ENCODE data around the gene PSIP1.
"Not testable (repeated sequence)": the region's sequence is repeated elsewhere in the genome, so short reads cannot be mapped to it uniquely, and the experiment has no call there.

Gene PSIP1

DNA sequence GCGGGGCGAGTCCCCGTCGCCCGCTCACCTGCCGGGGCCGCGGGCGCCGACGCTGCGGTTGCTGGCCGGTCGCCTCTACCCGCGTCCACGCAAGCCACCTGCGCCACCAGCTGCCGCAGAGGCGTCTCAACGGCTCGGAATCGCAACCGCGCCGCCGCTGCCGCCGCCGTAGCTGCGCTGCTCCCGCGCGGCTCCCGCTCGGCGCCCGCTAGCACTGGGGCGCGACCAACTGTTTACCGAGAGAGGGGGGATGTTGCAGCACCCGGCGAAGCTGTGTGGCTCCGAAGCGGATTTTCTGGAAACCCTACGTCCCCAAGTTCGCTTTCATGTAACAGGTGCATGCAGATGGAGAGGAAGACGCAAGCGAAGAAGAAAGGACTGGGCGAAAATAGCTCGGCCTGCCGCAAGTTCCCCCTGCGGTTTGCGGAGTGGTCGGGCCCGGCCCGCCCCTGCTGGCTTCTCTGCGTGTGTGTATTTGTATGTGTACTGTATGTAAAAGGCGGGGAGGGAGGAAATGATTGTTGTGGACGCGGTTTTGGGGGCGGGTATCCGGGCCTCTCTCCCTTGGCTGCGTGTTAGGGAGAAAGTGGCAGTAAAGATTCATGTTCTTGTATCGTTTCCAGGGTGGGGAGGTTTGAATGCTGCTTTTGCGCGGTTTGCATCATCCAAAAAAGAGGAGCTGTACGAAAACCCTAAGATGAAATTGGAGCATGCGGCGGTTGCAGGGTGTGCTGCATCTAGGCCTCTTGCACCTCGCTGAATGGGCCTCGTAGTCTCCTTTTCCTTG, at the start of gene PSIP1:
TSS of gene PSIP1 (minus strand) at position 182 of the 787 bp plus-strand sequence. CDS start 782 bp downstream, outside the sequence.
- peak; percentile 61 for DNase-seq (ENCODE audit: low read depth, low spot score)

DNA sequence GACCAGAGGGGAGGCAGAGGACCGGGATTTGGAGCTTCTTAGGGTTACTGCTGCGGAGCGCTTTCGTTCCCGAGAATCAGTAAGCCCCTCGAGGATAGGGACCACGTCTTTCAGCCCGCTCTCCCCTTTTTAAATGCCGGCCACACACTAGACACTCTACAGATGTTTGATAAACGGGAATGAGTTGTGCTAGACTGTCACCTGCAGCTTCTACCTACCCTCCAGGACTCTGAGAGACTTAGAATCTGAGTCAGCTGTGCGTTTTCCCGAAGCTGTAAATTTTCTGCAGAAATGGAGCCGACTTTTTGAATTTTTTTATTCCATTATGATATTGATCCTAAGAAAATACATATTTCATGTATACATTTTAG, 42.7 kb upstream of the PSIP1 start:
- no peak for DNase-seq (ENCODE audit: low read depth, low spot score)

DNA sequence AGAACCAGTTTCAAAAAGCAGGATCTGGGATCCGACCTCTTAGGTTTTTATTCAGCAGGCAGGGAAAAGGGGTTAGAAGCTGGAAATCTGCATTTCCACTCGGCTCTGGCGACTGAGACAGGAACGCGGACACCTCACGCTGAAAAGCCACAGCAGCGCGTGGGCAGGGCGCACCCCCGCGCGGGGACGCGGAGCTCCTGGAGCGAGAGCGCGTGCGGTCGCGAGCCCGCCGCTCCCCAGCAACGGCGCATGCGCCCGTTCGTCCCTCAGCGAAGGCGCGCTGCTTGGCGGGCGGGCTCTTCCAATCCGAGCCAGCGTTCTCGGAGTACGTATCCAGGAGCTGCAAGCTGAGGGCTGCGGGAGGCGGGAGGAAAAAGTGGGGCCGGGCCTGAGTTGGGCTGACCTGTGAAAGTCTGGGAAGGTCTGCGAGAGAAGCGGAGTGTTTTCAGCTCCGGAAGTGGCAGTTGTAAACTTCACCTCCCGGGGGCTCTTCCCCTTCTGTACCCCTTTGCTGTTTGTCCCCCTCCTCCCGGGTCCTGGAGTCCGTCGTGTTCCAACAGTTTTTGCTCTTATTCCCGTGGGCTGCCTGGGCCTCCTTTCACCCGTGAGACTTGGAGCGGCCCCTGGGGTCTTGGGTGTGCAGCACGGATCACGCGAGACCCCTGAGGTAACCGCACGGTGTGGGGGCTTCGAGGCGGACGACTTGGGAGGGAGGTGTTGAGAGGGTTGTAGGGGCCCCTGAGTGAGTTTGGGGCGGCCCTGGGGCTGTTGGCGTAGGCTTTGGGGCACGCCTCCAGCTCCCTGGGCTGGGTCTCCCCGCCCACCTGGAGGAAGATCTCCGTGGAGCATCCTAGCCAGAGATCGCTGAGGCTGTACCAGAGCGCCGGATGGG, 42.1 kb upstream of the PSIP1 start, which contains the start of gene CCDC171:
TSS of gene CCDC171 (plus strand) at position 408 of the 892 bp plus-strand sequence. CDS start 11,046 bp downstream, outside the sequence.
- peak; percentile 86 for DNase-seq (ENCODE audit: low read depth, low spot score)

DNA sequence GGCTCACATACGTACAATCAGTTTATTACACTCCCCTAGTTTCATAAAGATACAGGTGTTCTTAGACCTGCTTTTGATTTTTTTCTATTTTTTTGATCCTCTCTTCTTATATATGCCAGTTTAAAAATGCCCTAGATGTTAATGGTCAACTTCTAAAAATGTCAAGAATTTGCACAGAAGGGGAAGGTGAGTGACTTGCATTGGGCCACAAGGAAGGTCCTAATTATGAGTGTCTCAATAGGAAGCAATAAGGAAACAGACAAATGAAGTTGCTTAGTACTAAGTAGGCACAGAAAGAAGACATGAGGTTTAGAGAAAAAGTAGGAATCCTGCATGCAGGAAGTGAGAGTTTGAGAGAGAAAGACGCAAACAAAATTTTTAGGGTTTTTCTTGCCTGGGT, 38.8 kb upstream of the PSIP1 start:
- no peak for DNase-seq (ENCODE audit: low read depth, low spot score)

DNA sequence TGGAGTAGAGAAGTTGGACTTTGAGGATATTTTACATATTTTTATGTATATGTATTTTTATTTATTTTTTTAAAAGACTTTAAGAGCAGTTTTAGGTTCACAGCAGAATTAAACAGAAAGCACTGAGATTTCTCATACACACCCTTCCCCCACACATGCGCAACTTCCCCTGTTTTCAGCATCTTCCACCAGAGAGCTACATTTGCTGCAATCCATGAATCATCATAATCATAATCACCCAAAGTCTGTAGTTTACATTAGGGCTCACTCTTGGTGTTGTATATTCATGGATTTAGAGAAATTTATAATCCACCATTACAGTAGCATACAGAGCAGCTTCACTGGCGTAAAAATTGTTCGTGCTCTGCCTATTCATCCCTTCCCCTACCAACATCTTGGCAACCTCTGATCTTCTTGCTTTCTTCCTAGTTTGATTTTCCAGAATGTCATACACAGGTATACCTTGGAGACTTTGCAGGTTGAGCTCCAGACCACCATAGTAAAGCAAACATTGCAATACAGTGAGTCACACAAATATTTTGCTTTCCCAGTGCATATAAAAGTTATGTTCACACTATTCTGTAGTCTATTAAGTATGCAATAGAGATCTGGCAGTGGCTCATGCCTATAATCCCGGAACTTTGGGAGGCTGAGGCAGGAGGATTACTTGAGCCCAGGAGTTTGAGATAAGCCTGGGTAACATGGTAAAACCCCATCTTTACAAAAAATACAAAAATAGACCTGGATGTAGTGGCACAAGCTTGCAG, 32.5 kb upstream of the PSIP1 start:
- no peak for DNase-seq (ENCODE audit: low read depth, low spot score)

DNA sequence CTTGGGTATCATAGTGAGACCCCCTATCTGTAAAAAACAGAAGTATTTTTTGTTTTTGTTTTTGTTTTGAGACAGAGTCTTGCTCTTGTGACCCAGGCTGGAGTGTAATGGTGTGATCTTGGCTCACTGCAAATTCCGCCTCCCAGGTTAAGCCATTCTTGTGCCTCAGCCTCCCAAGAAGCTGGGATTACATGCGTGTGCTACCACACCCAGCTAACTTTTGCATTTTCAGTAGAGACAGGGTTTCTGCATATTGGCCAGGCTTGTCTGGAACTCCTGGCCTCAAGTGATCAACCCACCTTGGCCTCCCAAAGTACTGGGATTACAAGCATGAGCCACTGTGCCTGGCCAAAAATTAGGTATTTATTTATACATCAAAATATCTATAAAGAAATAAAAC, 31.9 kb upstream of the PSIP1 start:
- no peak for DNase-seq (ENCODE audit: low read depth, low spot score)

DNA sequence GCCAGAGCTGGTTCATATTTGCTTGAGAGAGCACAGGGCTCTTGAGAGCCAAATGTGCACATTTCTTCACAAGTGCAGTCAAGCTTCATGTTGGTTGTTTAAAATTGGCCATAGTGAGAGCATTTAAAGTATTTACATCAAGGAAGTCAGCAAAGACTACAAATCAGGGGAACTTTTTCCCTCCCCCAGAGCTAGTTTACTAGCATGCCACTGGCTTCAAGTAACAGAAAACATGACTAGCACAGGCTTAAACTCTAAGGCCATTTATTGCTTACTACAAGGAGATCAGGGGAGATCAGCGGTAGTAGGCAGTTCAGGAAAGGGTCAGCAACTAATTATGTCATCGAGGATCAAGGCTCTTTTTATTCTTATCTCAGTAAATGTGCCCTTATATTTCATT, 31.1 kb upstream of the PSIP1 start:
- no peak for DNase-seq (ENCODE audit: low read depth, low spot score)

DNA sequence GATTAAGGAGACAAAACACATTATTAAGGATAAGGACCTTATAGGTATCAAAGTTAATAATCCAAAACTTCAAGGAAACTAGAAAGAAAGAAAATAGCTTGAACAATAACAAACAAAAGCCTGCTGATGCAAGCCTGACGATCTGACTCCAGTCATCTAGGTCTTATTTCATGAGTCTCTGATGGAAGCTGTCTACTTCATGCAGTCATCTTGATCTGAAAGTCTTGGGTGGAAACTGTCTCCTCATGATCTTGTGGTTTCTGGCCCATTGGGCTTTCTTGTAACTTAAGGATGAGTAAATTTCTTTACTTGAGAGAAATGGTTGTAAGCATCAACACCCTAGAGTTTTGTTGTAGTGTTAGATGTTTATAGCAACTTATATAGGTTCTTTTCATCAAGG, 20.6 kb upstream of the PSIP1 start:
- no peak for DNase-seq (ENCODE audit: low read depth, low spot score)

DNA sequence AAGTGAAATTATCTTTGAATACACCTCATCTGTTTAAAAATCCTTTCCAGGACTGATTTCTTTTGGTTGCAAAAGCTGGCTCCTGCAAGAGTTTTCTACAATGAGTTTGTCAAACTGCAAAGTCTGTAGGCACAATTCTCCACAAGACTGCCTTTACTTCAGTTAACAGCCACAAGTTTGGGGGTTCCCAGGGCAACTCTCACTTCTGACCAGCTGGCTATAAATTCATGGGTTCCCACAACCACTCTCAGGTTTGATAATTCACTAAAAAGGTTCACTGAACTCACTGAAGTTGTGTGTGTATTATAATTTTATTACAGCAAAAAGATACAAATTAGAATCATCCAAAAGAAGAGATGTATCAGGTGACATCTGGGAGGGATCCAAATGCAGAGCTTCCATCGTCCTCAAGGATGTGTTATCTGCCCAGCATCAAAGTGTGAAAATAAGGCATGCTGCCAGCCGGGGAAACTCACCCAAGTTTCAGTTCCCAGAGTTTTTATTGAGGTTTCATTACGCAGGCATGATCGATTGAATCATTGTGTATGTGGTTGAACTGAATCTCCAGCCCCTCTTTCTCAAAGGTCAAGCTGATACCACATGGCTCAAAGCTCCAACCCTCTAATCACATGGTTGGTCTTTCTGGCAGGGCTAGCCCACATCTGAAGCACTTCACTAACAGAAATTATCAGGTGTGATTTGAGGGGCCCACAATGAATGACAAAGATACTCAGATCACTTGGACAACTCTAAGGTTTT, 19.0 kb upstream of the PSIP1 start:
- no peak for DNase-seq (ENCODE audit: low read depth, low spot score)

DNA sequence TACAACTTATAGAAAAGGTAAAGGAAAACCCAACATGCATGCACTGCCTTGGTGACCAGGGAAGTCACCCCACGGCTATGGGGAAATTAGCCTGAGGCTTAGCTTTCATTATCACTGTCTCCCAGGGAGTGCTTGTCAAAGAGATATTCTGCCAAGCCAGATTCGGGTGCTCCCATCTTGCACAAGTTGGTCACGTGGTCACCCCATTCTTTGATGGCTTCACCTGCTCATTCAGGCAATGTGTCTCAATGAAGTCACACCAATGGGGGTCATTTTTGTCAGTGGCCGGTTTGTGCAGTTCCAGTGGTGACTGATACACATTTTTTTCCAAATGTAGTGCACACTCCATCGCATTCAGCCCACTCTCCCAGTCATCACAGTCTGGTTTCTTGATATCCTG, 16.3 kb upstream of the PSIP1 start:
- DNase-seq (ENCODE audit: low read depth, low spot score): not testable (repeated sequence)

DNA sequence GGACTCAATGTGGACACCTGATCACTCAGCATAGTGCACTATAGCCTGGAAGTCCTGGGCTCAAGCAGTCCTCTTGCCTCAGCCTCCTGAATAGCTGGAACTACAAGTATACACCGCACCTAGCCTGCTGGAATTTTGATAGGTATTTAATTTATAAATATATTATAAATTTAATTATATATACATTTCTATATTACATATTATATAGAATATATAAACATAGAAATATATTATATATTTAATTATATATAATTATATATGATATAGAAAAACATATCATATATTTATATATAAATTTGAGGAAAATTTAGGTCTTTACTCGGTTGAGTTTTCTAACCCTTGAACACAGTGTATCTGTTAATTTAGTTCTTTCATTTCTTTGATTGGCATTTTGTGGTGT, 15.2 kb upstream of the PSIP1 start:
- no peak for DNase-seq (ENCODE audit: low read depth, low spot score)

DNA sequence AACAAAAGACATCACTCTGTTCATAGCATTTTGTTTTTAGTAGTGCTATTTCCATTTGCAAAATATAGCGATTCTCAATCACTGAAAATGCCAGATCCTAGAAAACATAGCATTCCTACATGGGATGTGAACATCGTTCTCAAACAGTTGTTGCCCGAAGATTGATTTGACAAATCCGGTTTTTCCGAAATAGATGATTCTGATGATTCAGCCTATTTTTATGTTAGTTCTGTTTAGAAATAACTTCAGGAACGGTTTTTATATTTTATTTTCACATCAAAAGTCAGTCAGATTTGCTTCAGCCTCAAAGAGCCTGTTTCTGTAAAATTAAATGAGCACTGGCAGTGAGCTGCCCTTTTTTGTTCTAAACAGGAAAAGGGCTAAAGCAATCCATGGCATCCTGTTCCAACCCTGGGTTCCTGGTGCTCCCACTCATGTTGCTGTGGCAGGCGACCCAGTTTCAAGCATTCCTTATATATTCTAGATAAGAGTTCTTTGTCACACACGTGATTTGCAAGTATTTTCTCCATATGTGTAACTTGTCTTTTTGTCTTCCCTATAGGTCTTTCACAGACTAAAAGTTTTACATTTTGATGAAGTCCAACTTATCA, 14.2 kb upstream of the PSIP1 start:
- no peak for DNase-seq (ENCODE audit: low read depth, low spot score)

DNA sequence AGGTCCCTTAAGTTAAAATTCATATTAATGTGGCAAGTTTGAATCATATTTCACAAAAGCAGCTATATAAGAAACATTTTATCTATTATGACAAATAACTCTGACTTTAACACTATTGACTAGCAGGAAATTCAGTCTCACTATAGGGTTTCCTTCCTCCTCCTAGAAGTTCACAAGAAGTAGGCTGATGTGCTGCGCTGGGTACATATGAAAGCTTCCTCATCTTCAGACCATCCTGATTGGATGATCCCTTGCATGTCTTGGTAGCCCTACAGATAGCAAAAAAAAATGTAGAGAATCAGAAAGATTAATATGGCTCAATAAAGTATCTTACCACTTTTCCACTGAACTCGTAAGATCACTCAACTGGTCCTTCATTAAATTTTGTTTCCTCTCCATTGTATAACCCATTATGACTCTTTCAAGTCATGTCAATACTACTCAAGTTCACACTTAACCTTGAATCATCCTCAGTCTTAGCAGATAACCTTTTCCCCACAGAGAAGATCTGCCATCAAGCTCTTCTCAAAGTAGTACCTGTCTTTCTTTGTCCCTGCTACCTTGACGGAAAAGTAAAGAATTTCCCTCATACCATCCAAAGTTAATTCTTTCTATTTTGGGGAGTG, 11.5 kb upstream of the PSIP1 start:
- DNase-seq (ENCODE audit: low read depth, low spot score): no peak

DNA sequence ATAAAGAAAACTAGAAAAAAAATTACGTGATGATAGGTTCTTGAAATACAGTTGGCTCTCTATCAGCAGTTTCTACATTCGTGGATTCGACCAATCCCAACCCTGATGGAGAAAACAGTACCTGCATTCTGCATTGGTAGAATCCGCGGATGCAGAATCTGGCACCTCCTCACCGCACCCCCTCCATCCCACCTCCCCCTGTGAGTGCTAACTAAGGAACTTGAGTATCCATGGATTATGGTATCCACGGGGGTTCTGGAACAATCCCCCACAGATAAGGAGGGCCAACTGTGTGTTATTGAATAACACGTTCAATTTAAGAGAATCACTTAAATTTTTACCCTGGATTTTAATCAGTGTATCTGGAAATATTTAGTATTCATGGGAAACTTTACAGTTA, 10.5 kb upstream of the PSIP1 start:
- no peak for DNase-seq (ENCODE audit: low read depth, low spot score)

DNA sequence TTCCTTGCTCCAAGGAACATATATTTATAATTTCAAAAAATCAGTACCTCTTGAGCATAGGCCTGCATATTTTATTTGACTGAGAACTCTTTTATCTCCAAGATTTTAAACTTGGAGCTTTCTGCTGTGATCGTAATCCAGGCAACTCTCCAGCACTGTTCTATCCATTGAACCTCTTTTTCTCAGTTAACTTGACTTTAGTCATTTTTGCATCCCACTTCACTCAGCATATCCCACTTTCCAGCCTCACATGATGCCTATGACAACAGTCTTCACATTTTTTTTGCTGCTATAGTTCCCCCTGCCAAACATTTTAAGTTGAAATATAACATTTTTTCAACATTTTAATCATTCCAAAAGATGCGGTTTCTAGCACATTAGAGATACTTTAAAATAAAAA, 9.1 kb upstream of the PSIP1 start:
- no peak for DNase-seq (ENCODE audit: low read depth, low spot score)

DNA sequence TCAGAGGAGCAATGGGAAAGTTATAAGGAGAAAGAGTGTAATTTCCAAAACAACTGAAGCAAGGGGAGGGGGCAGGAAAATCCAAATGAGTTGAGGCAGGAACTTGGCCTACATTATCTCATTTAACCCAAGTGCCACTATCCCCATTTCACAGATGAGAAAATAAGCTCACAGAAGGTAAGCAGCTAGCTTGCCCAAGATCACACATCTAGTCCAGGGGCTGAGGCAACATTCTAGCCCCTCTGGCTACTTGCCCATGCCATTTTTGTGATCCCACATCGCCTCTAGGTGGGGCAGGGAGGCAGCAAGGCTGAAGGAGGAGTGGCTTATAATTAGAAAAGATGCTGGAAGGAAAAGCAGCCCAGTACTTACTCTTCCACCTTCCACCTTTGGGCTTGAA, 2.6 kb upstream of the PSIP1 start:
- DNase-seq (ENCODE audit: low read depth, low spot score): no peak

DNA sequence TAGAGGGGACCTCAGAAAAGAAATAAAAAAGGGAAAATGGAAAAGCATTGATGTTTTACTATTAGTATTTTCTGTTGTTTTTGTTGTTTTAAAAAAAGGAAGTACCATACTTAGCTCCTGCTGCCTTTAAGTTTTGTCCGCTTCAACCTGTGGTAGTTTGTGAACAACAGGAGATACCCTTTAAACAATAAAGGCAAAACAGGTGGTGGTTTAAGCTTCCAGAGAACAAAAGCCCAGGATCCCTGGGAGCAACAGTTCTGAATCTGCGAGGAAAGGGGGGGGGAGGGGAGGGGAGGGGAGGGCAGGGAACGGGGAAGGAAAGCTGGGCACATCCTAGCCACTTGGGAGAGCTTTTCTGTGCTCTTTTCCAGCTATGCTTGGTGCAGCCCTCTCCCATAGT, 2.1 kb upstream of the PSIP1 start:
- DNase-seq (ENCODE audit: low read depth, low spot score): peak; percentile 80

DNA sequence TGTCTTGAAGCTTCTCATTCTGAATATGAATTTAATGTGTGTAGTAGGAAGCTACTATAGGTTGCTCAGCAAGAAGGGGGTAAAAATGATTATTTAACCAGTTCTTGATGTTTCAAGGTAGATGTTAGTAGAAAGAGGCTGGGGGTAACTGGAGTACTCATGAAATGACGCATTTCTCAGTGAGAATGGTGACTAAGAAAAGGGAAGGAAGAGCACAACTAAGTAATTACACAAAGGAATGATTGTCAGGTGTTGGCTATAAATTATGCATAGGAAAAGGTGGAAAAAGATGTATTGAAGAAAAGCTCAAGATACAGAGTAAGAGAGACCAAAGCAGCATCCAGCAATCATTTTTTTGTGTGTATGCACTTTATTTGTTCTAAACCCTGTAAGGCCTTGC, 1.4 kb upstream of the PSIP1 start:
- no peak for DNase-seq (ENCODE audit: low read depth, low spot score)

DNA sequence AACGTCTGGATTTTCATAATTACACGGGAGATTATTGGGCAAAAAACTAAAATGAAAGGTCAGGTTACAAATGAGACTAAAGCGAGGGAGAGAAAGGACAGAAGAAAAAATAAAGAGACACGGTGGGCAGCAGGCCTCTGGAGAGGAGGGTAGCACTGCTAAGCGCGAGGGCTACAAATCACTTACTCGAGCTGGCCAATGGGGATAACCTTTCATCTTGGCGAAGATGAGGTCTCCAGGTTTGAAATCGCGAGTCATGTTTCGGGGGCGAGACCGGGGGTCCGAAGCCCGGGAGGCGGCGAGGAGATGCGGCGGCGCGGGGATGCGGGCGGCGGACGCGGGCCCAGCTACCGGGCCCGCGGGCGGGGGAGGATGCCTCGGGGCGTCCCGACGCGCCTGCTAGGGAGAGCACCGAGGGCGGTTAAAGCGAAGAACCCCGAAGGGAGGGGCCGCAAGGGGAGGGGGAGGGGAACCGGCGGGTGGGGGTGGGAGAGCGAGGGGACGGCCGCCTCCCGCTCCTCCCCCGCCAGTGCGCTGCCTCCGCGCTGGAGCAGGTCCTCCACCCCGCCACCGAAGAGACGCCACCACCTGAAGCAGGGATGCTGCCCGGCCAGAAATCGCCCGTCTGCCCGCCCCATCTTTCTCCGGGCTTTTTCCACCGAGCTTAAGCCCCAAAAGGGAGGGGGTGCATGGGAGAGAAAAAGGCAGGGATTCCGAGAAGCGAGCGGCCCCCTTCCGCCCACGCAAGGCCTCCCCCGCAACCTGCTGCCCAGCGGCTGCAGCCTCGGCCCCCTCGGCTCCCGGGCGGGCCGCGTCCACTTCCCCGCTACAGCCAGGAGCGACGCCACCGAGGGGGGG, 610 bp downstream of the PSIP1 start:
- no peak for DNase-seq (ENCODE audit: low read depth, low spot score)
